CD14-positive monocyte (primary cell): ENCODE results near the gene SERPINA5. TPM values are rescaled to one million over a fixed set of nuclear protein-coding genes. Genes with fewer than 3 reads are reported as not detected.

ENCODE experiments used
- DNase-seq, 3 donors: peaks; one replicate each; pipeline ENCODE4 v3.0.0-alpha.2; 2011 to 2022
- H2AFZ ChIP-seq: 2 replicates; pipeline ENCODE4 v1.6.0; 2012; ENCODE audit warnings: mild to moderate bottlenecking, low read depth, low read length, inconsistent platforms; ENCODE audit not compliant: insufficient read depth, poor library complexity, severe bottlenecking
- H3K27ac ChIP-seq, 2 donors: 1 replicate in 1 of 2; 2 replicates in 1 of 2; pipeline ENCODE4 v1.5.1; 2012 to 2013; ENCODE audit warnings: low read length in 2 of 2, control low read depth in 1 of 2, inconsistent platforms in 1 of 2, low read depth in 1 of 2, mild to moderate bottlenecking in 1 of 2
- H3K27me3 ChIP-seq, 2 donors: one replicate each; pipeline versions ENCODE4 v1.6.0 to v1.6.1; 2011 to 2013; ENCODE audit warnings: low read length in 2 of 2; ENCODE audit not compliant: control insufficient read depth in 2 of 2, insufficient read depth in 2 of 2
- H3K36me3 ChIP-seq, 2 donors: replicated peaks in 1 of 2; 1 replicate in 1 of 2; 2 replicates in 1 of 2; pipeline versions ENCODE4 v1.5.1 to v1.6.1; 2012 to 2013; ENCODE audit warnings: low read length in 2 of 2, control low read depth in 1 of 2, inconsistent platforms in 1 of 2, mild to moderate bottlenecking in 1 of 2; ENCODE audit not compliant: insufficient read depth in 2 of 2, control insufficient read depth in 1 of 2
- H3K4me1 ChIP-seq, 2 donors: 1 replicate in 1 of 2; 2 replicates in 1 of 2; pipeline versions ENCODE4 v1.5.1 to v1.6.1; 2012 to 2013; ENCODE audit warnings: low read length in 2 of 2, control low read depth in 1 of 2, inconsistent platforms in 1 of 2, mild to moderate bottlenecking in 1 of 2, moderate library complexity in 1 of 2; ENCODE audit not compliant: insufficient read depth in 2 of 2, control insufficient read depth in 1 of 2
- H3K4me2 ChIP-seq: replicated peaks from 2 replicates; pipeline ENCODE3; 2012; ENCODE audit warnings: low read length, moderate library complexity, mild to moderate bottlenecking; ENCODE audit not compliant: poor library complexity, severe bottlenecking; ENCODE audit errors: extremely low read depth
- H3K4me3 ChIP-seq, 3 experiments: fragments of 200-600 bp in 1 of 3; sonication (generic) in 1 of 3; replicated peaks in 1 of 3; 1 replicate in 2 of 3; 2 replicates in 1 of 3; pipeline ENCODE4 v1.5.1; 2011 to 2013; ENCODE audit warnings: low read length in 3 of 3, mild to moderate bottlenecking in 3 of 3, control low read depth in 2 of 3, low read depth in 2 of 3, inconsistent platforms in 1 of 3, moderate library complexity in 1 of 3
- H3K79me2 ChIP-seq: 2 replicates; pipeline ENCODE4 v1.6.0; 2012; ENCODE audit warnings: mild to moderate bottlenecking, control low read depth, inconsistent platforms, low read length, moderate library complexity; ENCODE audit not compliant: insufficient read depth
- H3K9ac ChIP-seq: 2 replicates; pipeline ENCODE4 v1.6.0; 2017; ENCODE audit warnings: low read length, mild to moderate bottlenecking; ENCODE audit not compliant: insufficient read depth, poor library complexity, severe bottlenecking
- H3K9me3 ChIP-seq, 2 donors: replicated peaks in 1 of 2; 1 replicate in 1 of 2; 2 replicates in 1 of 2; pipeline versions ENCODE4 v1.5.1 to v1.6.1; 2012 to 2013; ENCODE audit warnings: low read length in 2 of 2, control low read depth in 1 of 2; ENCODE audit not compliant: control insufficient read depth in 1 of 2, insufficient read depth in 1 of 2
- H4K20me1 ChIP-seq: 2 replicates; pipeline ENCODE4 v1.6.0; 2012; ENCODE audit warnings: mild to moderate bottlenecking, low read length, control low read depth, moderate library complexity; ENCODE audit not compliant: insufficient read depth
- H3K27ac Mint-ChIP-seq, 7 donors: one replicate each; pipeline ENCODE4 v1.8.0; 2020; ENCODE audit warnings: mild to moderate bottlenecking in 7 of 7, mixed read lengths in 7 of 7, moderate library complexity in 6 of 7, inconsistent platforms in 2 of 7
- H3K27me3 Mint-ChIP-seq, 3 donors: one replicate each; pipeline ENCODE4 v1.8.0; 2021 to 2022; ENCODE audit warnings: low read depth in 3 of 3, mild to moderate bottlenecking in 3 of 3, mixed read lengths in 3 of 3, moderate library complexity in 3 of 3, inconsistent platforms in 1 of 3
- H3K36me3 Mint-ChIP-seq, 2 donors: one replicate each; pipeline ENCODE4 v1.8.0; 2020; ENCODE audit warnings: mixed read lengths in 2 of 2, inconsistent platforms in 1 of 2, mild to moderate bottlenecking in 1 of 2
- H3K4me1 Mint-ChIP-seq: one replicate; pipeline ENCODE4 v1.8.0; 2020; ENCODE audit warnings: mild to moderate bottlenecking, mixed read lengths
- H3K4me3 Mint-ChIP-seq, 2 donors: one replicate each; pipeline ENCODE4 v1.8.0; 2020; ENCODE audit warnings: mild to moderate bottlenecking in 2 of 2, mixed read lengths in 2 of 2, moderate library complexity in 1 of 2
- H3K9me3 Mint-ChIP-seq, 7 donors: one replicate each; pipeline ENCODE4 v1.8.0; 2020 to 2022; ENCODE audit warnings: mixed read lengths in 7 of 7, mild to moderate bottlenecking in 6 of 7, moderate library complexity in 6 of 7, inconsistent platforms in 2 of 7
- CTCF ChIP-seq: fragments of 200-600 bp; IDR thresholded peaks from one replicate; pipeline ENCODE4 v1.8.0; 2022; ENCODE audit warnings: antibody characterized with exemption, mild to moderate bottlenecking
- WGBS: methylation state at CpG from one replicate; pipeline ENCODE4 v1.1.5; 2013; ENCODE audit warnings: missing lambda C conversion rate; ENCODE audit not compliant: insufficient coverage; 5-methylcytosine and 5-hydroxymethylcytosine counted together
- intact Hi-C, 2 donors: fragments of 100-400 bp; cut with micrococcal nuclease; formaldehyde crosslinking; loops; one replicate each; pipeline versions ENCODE4 v1.15.0 to v1.15.1; 2023
- polyA plus RNA-seq, 3 donors: library from polyadenylated mRNA; depleted of rRNA in 1 of 3; unstranded in 2 of 3; stranded (reverse) in 1 of 3; fragments of 300-500 nt in 2 of 3; fragments of >200 nt in 1 of 3; fragmentation: Illumina TruSeq in 2 of 3; gene quantifications; 1 replicate in 2 of 3; 2 replicates in 1 of 3; pipeline ENCODE4 v1.2.3, GENCODE V29; 2012 to 2021

Gene SERPINA5
- polyA plus RNA-seq, 3 donors: not detected

DNA sequence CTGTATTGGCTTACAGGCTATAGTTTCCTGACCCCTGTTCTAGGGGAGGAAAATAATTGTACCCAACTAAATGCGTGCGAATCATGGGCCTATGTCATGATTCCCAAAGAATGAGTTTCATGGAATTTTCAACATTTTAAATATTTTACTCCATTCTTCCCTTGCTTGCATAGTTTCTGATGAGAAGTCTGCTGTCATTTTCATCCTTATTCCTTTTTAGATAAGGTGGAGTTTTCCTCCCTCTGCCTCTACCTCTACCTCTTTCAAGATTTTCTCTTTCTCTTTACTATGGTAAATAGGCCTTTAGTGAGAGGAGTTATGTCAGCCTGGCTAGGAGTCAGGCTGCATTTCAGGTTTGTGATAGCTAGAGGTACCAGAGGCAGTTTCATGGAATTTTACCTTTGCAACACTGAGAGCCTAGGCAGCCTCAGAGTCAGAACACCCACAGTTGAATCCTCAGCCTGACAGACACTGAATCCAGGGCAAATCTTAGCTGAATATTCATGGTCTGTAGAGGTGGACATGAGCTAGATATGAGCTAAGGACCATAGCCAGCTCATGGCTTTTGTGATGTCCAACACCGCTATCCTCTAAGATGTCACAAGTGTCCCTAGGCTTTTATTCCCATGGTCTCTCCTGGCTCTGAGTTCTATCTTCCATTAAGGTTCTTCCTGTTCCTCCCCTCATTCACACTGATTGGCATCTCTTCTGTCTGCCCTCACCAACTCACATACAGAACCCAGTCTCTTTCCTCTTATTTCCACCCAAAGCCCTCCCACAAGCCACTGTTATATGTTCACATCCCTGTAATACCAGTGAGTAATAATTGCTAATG is 37.0 kb downstream of the SERPINA5 start:
- Histone ChIP-seq H3K4me1 (no peaks in the 10 kb centered on the region), H3K27me3 (no peaks in the 10 kb centered on the region), H3K79me2 (no peaks in the 10 kb centered on the region), H2AFZ (no peak overlapping the region), H4K20me1 (no peaks in the 10 kb centered on the region), H3K9me3 (peaks cover 21 to 45% of the 10 kb centered on the region in 2 donors), H3K4me2 (no peak overlapping the region), H3K9ac (no peak overlapping the region), H3K4me3 (no peak overlapping the region), H3K27ac (no peak overlapping the region), H3K36me3 (no peaks in the 10 kb centered on the region)
- Mint-ChIP-seq H3K27ac (no peak overlapping the region), H3K9me3 (peaks cover 22 to 36% (median 28%) of the 10 kb centered on the region in 7 donors), H3K27me3 (peaks cover 3 to 11% (median 6%) of the 10 kb centered on the region in 3 donors), H3K4me1 (no peaks in the 10 kb centered on the region), H3K4me3 (no peak overlapping the region), H3K36me3 (no peaks in the 10 kb centered on the region)
- no peak for TF ChIP-seq CTCF
- 100% methylated on average over 3 of the region's 3 CpGs for whole genome bisulfite sequencing
- no peak for DNase-seq
- intact Hi-C loops: no loop called here

- no peaks in the 10 kb centered on the region for H3K27me3 ChIP-seq
Measured at GRCh38 chr14:94619297-94619696, 38.1 kb downstream of the SERPINA5 start.

More at GRCh38 chr14:94619297-94619696, 38.1 kb downstream of the SERPINA5 start:
- Histone ChIP-seq H3K9me3 (peaks cover 21 to 45% of the 10 kb centered on the region in 2 donors), H3K36me3 (no peaks in the 10 kb centered on the region), H4K20me1 (no peaks in the 10 kb centered on the region), H3K27ac (no peak overlapping the region), H3K9ac (no peak overlapping the region), H3K4me1 (no peaks in the 10 kb centered on the region), H3K79me2 (no peaks in the 10 kb centered on the region), H3K4me3 (no peak overlapping the region), H3K4me2 (no peak overlapping the region), H2AFZ (no peak overlapping the region)
- H3K4me3 Mint-ChIP-seq: no peak overlapping the region
- H3K27me3 Mint-ChIP-seq: peaks cover 3 to 11% (median 4%) of the 10 kb centered on the region in 3 donors
- WGBS: 90% methylated on average over 2 of the region's 6 CpGs
- H3K36me3 Mint-ChIP-seq: no peaks in the 10 kb centered on the region
- TF ChIP-seq CTCF: no peak
- intact Hi-C loops: no loop called here
- H3K27ac Mint-ChIP-seq: no peak overlapping the region
- no peak for DNase-seq
- H3K9me3 Mint-ChIP-seq: peaks cover 22 to 36% (median 28%) of the 10 kb centered on the region in 7 donors
- H3K4me1 Mint-ChIP-seq: no peaks in the 10 kb centered on the region
